Neural progenitor cell (in vitro differentiated cells): ENCODE measurements around the gene TMEM128.

Source experiments
- EZH2 ChIP-seq: fragments of 200-600 bp; sonication (generic); IDR thresholded peaks from 2 replicates; pipeline ENCODE4 v1.6.1; 2017; ENCODE audit warnings: antibody characterized with exemption, mild to moderate bottlenecking, moderate library complexity
- TF ChIP-seq, protein P1 (sequence below): fragments of 200-600 bp; sonication (generic); IDR thresholded peaks from 2 replicates; pipeline ENCODE4 v1.5.1; 2017; ENCODE audit warnings: antibody characterized with exemption, mild to moderate bottlenecking

DNA sequence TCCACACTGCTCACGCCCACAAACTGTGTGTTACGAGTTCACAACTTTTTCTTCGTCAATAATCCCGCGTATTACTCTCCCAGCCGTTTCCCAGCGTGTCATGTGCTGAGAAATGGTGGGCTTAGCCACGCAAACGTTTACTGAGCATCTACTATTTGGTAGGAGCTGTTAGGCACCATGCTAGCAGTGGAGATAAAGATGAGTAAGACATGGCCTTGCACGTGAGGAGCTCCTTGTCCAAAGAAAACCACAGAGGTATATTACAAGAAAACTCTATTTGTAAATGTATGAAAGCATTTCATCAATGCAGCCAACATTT is 821 bp upstream of the TMEM128 start:
- TF ChIP-seq, protein P1, sequence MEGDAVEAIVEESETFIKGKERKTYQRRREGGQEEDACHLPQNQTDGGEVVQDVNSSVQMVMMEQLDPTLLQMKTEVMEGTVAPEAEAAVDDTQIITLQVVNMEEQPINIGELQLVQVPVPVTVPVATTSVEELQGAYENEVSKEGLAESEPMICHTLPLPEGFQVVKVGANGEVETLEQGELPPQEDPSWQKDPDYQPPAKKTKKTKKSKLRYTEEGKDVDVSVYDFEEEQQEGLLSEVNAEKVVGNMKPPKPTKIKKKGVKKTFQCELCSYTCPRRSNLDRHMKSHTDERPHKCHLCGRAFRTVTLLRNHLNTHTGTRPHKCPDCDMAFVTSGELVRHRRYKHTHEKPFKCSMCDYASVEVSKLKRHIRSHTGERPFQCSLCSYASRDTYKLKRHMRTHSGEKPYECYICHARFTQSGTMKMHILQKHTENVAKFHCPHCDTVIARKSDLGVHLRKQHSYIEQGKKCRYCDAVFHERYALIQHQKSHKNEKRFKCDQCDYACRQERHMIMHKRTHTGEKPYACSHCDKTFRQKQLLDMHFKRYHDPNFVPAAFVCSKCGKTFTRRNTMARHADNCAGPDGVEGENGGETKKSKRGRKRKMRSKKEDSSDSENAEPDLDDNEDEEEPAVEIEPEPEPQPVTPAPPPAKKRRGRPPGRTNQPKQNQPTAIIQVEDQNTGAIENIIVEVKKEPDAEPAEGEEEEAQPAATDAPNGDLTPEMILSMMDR = no peak
- TF ChIP-seq EZH2 = no peak
